ENCODE data around the gene COMT.

- no peak for TF ChIP-seq POLR2A (IDR thresholded peaks at IDR 0.05; ENCODE audit: low read depth, low read length)
- TF ChIP-seq TAF1 (IDR thresholded peaks at IDR 0.05; ENCODE audit: borderline replicate concordance, low read depth, low read length): no peak
- TF ChIP-seq POLR2AphosphoS5 (IDR thresholded peaks at IDR 0.05; ENCODE audit: low read depth, low read length): no peak
These were observed 48.1 kb downstream of the COMT start for GRCh38 chr22:19989725-19990067.

Measured in GM12892 (cell line).